Activated naive CD4-positive, alpha-beta T cell treated with anti-CD3 and anti-CD28 coated beads, Interleukin-2, amount 50 U/mL, for 72 hours (primary cell): ENCODE measurements around the gene TCF19. TPM values are rescaled to one million over a fixed set of nuclear protein-coding genes. Genes with fewer than 3 reads are reported as not detected.
"Not testable (repeated sequence)": the region's sequence is repeated elsewhere in the genome, so short reads cannot be mapped to it uniquely, and the experiment has no call there.

Experiments
- ATAC-seq, 2 donors: fragments of 150-1000 bp; cut with Tn5 transposase; 2 replicates each; pipeline ENCODE4 v1.10.0; 2021; ENCODE audit warnings: mild to moderate bottlenecking in 2 of 2, moderate library complexity in 2 of 2
- DNase-seq, 2 donors: peaks; one replicate each; pipeline ENCODE4 v3.0.0; 2021 to 2022; ENCODE audit warnings: low spot score in 2 of 2
- H3K27ac Mint-ChIP-seq, 2 donors: one replicate each; pipeline ENCODE4 v1.8.0; 2022; ENCODE audit warnings: mild to moderate bottlenecking in 2 of 2, mixed read lengths in 2 of 2
- H3K36me3 Mint-ChIP-seq, 2 donors: one replicate each; pipeline ENCODE4 v1.8.0; 2022; ENCODE audit warnings: mixed read lengths in 2 of 2
- H3K9me3 Mint-ChIP-seq, 2 donors: one replicate each; pipeline ENCODE4 v1.8.0; 2022; ENCODE audit warnings: mixed read lengths in 2 of 2
- total RNA-seq, 2 donors: library from RNA; stranded (reverse); gene quantifications; one replicate each; pipeline ENCODE4 v1.2.3, GENCODE V29; 2022

TCF19 gene
- total RNA-seq, 2 donors from 2014 or later, result 93.3 to 100 TPM

DNA sequence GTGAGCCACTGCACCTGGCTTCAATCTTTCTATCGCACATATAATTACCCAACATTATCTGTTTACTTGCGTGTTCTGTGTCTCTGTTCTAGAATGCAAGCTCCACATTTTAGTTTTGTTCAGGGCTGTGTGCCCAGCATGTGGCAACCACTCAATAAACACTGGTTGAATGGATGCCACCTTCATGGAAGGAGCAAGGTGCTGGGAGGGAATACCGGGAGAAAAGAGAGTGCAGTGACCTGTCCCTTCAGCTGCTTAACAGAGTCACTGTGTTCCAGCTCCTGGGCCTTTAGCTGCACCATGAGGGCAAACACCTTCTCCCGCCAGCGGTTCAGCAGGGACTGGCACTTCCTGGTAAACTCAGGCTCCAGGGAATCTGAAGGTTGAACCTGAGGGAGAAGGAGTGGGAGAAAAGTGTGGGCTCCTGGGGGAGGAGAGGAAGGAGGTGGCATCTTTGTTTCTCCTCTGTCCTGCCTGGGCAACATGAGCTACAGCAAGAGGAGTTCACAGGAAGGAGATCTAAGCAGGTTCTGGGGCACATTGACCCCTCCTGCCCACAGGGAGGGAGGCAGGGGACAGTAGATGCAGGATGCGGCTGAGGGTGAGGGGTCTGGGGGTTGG is 8.5 kb upstream of the TCF19 start:
- Mint-ChIP-seq H3K36me3 (no peaks in the 10 kb centered on the region), H3K27ac (peak overlapping the region in 1 of 2 donors; percentile 50)

GRCh38 chr6:31152781-31153180 is 5.6 kb upstream of the TCF19 start:
- ATAC-seq, result no peak
- peaks cover 0 to 7% of the 10 kb centered on the region in 2 donors for H3K36me3 Mint-ChIP-seq
- no peak for DNase-seq
- H3K27ac Mint-ChIP-seq, result peak overlapping the region in 1 of 2 donors; percentile 63
- no peaks in the 10 kb centered on the region for H3K9me3 Mint-ChIP-seq

More for the DNA sequence above, 8.5 kb upstream of the TCF19 start:
- H3K9me3 Mint-ChIP-seq, result no peaks in the 10 kb centered on the region
- ATAC-seq, result no peak
- no peak for DNase-seq

- no peaks in the 10 kb centered on the region for H3K9me3 Mint-ChIP-seq
- DNase-seq (no peak), ATAC-seq (no peak)
- peaks cover 12 to 22% of the 10 kb centered on the region in 2 donors for H3K36me3 Mint-ChIP-seq
- H3K27ac Mint-ChIP-seq, result no peak overlapping the region
Measured at GRCh38 chr6:31154436-31154835, 4.0 kb upstream of the TCF19 start.

DNA sequence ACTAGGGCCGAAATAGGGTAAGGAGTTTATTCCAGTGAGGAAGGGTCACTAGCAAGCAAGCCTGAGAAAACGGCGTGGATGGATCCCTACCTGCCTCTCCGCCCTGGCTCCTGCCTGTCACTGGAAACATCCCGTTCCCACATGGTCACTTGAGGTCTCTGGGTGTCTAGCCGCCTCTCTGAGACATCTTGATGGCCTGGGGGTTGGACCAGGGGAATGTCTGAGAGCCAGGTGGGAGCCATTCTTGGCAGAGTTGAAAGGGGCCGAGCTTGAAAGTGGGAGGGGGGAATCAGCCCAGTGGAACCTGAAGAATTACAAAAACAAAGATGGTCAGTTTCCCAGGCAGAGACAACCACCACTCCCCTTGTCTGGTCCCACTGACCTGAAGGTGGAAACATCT is 1.7 kb upstream of the TCF19 start:
- DNase-seq (no peak), ATAC-seq (no peak)
- Mint-ChIP-seq H3K27ac (peak overlapping the region in 1 of 2 donors; percentile 89), H3K9me3 (no peaks in the 10 kb centered on the region), H3K36me3 (peaks cover 25 to 36% of the 10 kb centered on the region in 2 donors)

DNA sequence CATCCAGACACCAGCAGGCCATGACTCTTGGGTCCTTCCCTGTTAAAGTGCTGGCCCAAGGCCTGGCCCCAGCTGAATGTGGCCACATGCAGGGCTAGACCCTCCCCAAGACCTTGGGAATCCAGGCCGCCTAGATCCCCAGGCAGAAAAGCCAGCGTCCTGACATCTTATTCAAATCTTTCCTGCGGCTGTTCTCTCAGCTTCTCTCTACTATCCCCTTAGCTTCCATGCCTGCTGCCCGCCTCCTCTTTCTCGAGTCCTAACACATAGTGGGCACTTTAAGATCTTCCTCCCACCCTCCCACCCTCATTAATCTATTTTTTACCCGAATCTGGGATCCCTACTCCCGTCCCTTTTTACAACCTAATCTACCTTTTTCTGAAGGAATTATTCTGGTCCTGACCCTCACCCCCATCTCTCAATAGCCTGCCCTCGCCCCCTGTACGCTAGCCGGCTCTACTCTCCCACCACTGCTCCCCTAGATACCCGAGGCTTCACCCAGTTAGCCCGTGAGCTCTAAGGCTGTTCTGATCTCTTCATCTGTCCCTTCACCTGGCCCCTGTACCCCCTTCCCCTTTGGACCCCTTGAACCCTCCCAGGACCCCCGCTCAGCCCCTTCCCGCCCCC is 763 bp upstream of the TCF19 start, which contains the start of gene CCHCR1:
CCHCR1 (minus strand) TSS at position 290 of the 627 bp plus-strand sequence; CDS start at position 88, 202 bp downstream.
- H3K36me3 Mint-ChIP-seq, result peaks cover 35 to 46% of the 10 kb centered on the region in 2 donors
- no peak for DNase-seq
- ATAC-seq, result no peak
- H3K27ac Mint-ChIP-seq, result peak within 1 kb of the TSS; percentile 89 to 98
- no peaks in the 10 kb centered on the region for H3K9me3 Mint-ChIP-seq

- H3K9me3 Mint-ChIP-seq, result no peaks in the 10 kb centered on the region
- H3K36me3 Mint-ChIP-seq, result peaks cover 40 to 55% of the 10 kb centered on the region in 2 donors
- DNase-seq (peak in 1 of 2 donors; percentile 35), ATAC-seq (peak; percentile 16 to 36)
- H3K27ac Mint-ChIP-seq, result peak overlapping the region; percentile 89 to 98
Measured at GRCh38 chr6:31158863-31159855, 770 bp downstream of the TCF19 start.

DNA sequence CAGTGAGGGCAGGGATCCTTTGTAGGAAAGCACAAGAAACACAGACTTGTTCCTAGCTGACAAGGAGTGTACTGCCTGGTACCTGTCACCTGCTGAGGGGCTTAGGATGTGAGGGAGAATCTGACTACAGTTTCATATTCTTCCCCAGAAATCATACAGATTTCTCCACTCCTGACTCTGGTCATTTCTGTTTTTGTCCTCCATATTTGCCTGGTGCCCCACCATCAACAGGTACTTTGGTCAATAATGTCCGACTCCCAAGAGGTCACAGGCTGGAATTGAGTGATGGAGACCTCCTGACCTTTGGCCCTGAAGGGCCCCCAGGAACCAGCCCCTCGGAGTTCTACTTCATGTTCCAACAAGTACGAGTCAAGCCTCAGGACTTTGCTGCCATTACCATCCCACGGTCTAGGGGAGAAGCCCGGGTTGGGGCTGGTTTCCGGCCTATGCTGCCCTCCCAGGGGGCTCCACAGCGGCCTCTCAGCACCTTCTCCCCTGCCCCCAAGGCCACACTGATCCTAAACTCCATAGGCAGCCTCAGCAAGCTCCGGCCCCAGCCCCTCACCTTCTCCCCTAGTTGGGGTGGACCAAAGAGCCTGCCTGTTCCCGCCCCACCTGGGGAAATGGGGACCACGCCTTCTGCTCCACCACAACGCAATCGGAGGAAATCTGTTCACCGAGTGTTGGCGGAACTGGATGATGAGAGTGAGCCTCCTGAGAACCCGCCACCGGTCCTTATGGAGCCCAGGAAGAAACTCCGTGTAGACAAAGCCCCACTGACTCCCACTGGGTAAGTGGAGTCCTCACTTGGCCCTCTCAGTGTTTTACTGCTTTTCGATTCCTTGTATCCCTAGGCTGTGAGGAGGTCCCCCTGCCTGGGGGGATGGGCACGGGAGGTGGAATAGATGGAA is 3.1 kb downstream of the TCF19 start:
- DNase-seq (no peak), ATAC-seq (no peak)
- Mint-ChIP-seq H3K9me3 (no peaks in the 10 kb centered on the region), H3K27ac (peak overlapping the region in 1 of 2 donors; percentile 81), H3K36me3 (peaks cover 40 to 55% of the 10 kb centered on the region in 2 donors)

DNA sequence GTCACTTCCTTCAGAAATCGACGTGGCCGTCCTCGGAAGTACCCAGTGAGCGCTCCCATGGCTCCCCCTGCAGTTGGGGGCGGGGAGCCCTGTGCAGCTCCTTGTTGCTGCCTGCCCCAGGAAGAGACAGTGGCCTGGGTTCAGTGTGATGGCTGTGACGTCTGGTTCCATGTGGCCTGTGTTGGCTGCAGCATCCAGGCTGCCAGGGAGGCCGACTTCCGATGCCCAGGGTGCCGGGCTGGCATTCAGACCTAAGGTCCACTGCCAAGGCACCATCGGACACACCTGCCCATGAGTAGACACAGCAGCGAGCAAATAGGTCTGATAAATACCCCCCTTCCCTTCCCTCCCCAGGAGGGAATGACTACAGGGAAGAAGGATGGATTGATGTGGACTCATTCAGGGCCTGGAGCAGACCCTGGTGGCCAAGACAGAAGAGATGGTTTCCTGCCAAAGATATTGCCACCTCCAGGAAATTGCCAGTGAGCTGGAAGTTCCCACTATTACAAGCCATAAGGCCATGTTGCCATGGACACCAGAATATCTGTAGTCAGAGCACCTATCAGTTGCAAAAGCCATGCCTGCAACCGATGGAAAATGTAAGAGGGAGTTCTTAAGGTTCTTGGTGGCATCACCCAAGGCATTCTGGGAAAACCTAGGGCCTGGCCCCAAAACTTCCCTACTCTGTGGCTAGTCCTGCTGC is 4.2 kb downstream of the TCF19 start:
- H3K9me3 Mint-ChIP-seq, result no peaks in the 10 kb centered on the region
- H3K36me3 Mint-ChIP-seq, result peaks cover 40 to 49% of the 10 kb centered on the region in 2 donors

DNA sequence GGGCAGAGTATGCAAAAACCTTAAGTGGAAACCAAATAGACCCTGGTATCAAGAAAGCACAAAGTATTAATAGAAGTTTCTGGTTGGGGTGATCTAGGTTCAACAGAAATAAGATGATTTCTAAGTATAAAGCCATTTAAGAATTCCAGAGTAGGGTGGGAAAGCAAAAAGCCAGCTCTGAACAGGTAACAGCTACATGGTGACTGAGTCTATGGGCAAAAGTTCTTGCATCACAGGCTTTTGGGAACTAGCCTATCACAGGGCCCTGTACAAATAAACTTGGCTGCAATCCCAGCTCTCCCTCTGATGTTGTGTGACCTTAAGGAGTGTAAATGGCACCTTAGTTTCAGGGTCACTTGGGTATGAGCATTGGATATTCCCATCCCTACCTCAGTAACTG is 5.5 kb downstream of the TCF19 start:
- H3K36me3 Mint-ChIP-seq, result peaks cover 33 to 38% of the 10 kb centered on the region in 2 donors
- DNase-seq, result no peak
- H3K9me3 Mint-ChIP-seq, result no peaks in the 10 kb centered on the region
- no peak overlapping the region for H3K27ac Mint-ChIP-seq
- ATAC-seq, result peak in 1 of 2 donors; percentile 44

More for the DNA sequence above, 4.2 kb downstream of the TCF19 start:
- ATAC-seq (no peak), DNase-seq (no peak)
- no peak overlapping the region for H3K27ac Mint-ChIP-seq

DNA sequence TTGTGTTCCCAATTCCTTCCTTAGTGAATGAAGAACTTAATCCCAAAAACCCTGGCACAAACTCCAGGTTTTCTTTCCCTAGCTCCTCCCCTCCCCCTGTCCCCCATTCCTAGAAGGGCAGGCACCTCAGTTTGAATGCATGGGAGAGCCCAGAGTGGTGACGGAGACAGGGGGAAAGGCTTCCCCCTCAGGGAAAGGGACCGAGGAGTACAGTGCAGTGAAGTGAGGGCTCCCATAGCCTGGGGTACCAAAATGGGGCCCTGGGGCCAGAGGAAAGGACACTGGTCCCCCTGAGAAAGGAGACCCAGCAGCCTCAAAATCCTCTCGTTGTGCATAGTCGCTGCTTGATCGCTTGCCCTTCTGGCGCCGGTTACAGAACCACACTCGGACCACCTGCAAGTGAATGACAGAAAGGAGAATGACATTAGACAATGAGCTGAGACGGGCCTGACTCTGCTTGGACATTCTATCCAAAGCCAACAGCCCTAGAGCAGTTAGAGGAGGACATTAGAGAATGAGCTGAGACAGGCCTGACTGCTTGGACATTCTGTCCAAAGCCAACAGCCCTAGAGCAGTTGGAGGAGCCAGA is 6.2 kb downstream of the TCF19 start:
- not testable (repeated sequence) for DNase-seq, H3K9me3 Mint-ChIP-seq, ATAC-seq
- peak overlapping the region; percentile 50 to 60 for H3K27ac Mint-ChIP-seq
- H3K36me3 Mint-ChIP-seq, result peaks cover 27 to 31% of the 10 kb centered on the region in 2 donors

DNA sequence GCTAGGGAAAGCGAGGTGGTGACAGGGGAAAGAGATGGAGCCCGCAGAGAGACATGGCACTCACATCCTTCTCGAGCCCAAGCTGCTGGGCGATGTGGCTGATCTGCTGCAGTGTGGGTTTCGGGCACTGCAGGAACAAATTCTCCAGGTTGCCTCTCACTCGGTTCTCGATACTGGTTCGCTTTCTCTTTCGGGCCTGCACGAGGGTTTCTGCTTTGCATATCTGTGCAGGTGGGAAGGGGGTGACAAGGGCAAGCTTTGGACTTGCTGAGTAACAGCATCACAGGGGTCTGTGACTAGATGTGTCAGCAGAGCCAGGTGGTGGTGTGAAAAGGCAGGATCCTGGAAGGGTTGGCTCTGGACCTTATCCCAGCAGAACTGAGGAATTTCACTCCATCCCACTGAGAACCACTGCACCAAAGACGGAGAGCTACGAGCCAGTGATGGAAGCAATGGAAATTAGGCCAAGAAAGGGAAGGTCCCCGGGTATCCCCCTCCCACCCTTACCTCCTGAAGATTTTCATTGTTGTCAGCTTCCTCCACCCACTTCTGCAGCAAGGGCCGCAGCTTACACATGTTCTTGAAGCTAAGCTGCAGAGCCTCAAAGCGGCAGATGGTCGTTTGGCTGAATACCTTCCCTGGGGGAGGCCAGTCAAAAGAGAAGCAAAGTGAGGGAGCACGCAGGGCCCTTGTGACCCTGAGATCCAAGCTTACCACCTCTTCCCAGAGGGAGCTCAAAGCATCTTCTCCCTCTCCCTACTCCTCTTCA is 6.9 kb downstream of the TCF19 start:
- H3K9me3 Mint-ChIP-seq, DNase-seq: not testable (repeated sequence)
- H3K27ac Mint-ChIP-seq, result peak overlapping the region; percentile 50 to 60
- peaks cover 20 to 25% of the 10 kb centered on the region in 2 donors for H3K36me3 Mint-ChIP-seq
- ATAC-seq, result peak in 1 of 2 donors; percentile 16

DNA sequence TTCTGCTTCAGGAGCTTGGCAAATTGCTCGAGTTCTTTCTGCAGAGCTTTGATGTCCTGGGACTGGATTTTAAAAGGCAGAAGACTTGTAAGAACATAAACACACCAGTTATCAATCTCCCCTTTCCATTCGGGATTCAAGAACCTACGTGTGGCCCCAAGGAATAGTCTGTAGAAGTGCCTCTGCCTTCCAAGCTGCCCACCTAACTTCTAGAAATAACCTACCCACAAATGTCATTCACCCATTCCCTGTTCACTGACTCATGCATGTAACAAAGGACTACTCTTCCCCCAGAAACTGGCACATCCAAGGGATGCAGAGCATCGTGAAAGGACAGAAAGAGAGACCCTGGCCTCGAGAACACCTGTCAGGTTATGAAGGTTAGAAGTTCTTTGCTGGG is 7.6 kb downstream of the TCF19 start:
- no peaks in the 10 kb centered on the region for H3K9me3 Mint-ChIP-seq
- no peak for DNase-seq
- H3K27ac Mint-ChIP-seq, result peak overlapping the region in 1 of 2 donors; percentile 25
- ATAC-seq, result no peak
- H3K36me3 Mint-ChIP-seq, result peaks cover 20 to 25% of the 10 kb centered on the region in 2 donors

DNA sequence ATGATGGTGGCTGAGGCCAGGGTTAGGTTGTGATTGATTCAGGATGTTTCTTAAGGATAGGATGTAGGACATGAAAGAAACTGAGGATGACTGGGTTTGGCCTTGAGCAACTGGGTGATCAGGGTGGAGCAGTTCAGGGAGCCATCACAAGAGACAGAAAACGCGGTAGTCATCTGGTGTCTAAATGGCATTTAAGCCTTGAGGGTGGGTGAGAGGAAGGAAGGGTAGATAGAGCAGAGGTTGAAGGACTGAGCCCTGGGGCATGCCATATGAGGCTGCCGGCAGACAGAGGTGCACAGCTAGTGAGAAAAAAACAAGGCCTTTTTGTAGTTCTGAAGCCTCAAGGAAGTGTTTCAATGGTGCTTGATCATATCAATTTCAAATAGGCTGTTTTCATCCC is 10.2 kb downstream of the TCF19 start:
- DNase-seq (no peak), ATAC-seq (no peak)
- peak overlapping the region in 1 of 2 donors; percentile 16 for H3K27ac Mint-ChIP-seq
- no peaks in the 10 kb centered on the region for H3K36me3 Mint-ChIP-seq
- H3K9me3 Mint-ChIP-seq, result no peaks in the 10 kb centered on the region

DNA sequence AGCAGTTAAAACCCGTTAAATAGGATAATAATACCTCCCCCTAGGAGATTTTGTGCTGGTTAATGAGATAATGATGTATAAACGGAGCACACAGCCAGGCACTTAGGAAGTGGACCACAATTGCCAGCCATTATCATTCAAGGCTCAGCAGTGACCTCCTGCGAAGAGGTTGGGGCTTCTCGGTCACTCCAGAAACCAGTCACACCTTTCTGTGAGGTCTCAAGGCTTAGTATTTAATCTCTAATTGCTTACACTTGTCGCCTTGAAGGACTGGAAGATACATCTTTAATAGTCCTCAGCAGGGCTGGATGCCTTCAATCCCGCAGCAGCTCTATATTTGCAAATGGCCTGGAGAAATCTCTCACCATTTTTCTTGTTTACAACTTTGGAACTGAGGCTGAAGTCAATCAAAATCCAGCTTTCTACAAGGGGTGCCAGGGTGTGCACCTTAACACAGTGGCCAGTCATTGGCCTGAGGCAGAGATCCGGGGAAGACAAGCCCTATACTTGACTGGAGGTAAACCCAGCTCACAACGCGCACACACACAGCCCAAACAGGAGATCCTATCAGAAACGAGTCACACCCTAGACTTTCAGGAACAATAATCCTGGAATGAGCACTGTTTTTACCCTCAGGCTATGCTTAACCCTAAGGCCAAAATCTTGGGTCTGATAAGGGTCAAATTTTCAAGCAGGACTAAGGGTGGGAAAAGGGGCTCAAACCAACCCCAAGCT is 10.9 kb downstream of the TCF19 start:
- DNase-seq, result no peak
- Mint-ChIP-seq H3K9me3 (no peaks in the 10 kb centered on the region), H3K27ac (no peak overlapping the region), H3K36me3 (no peaks in the 10 kb centered on the region)
- no peak for ATAC-seq
